NCI-H1930 (cell line): ENCODE data around the gene TOMM22.

Experiments
- DNase-seq, 2 experiments: peaks; one replicate each; lab custom pipeline; 2025; lab: John Stamatoyannopoulos, UW

The TOMM22 gene

GRCh38 chr22:38734421-38735100 is 52.8 kb downstream of the TOMM22 start:
- no peak for DNase-seq
